IMR-90 (cell line): ENCODE measurements around the gene GSS. TPM values are rescaled to one million over a fixed set of nuclear protein-coding genes. Genes with fewer than 3 reads are reported as not detected.

Experiments used
- ATAC-seq: fragments of 200-7000 bp; cut with Tn5 transposase; 2 replicates; pipeline ENCODE4 v1.9.1; 2020; ENCODE audit warnings: low read depth, mild to moderate bottlenecking, moderate library complexity
- BruUV-seq: library from RNA; stranded (reverse); fragments of 400-500 nt; replicated peaks from 2 replicates; lab custom pipeline; 2021; lab: Mats Ljungman, UMichigan
- CTCF ChIA-PET: fragments of 300-600 bp; formaldehyde crosslinking; extraction: SDS; loops from one replicate; lab custom pipeline; 2021; ENCODE audit warnings: antibody characterized with exemption; lab: Yijun Ruan, JAX
- POLR2A ChIA-PET: fragments of 300-600 bp; sonication (Branson Sonifier 250); formaldehyde crosslinking; loops from one replicate; lab custom pipeline; 2022; ENCODE audit warnings: antibody characterized with exemption; ENCODE audit not compliant: unreplicated experiment; lab: Charles Lee
- DNase-seq: peaks from one replicate; pipeline ENCODE4 v3.0.0; 2013
- H2AFZ ChIP-seq: replicated peaks from 2 replicates; pipeline ENCODE3; 2013; ENCODE audit warnings: low read length, mild to moderate bottlenecking; ENCODE audit not compliant: poor library complexity
- H2AK5ac ChIP-seq: 2 replicates; pipeline ENCODE4 v1.6.1; 2013; ENCODE audit warnings: low read depth, low read length, inconsistent platforms
- H2AK9ac ChIP-seq: replicated peaks from 2 replicates; pipeline ENCODE3; 2013; ENCODE audit warnings: mild to moderate bottlenecking, low read depth, low read length, moderate library complexity; ENCODE audit not compliant: poor library complexity
- H2BK120ac ChIP-seq: 2 replicates; pipeline ENCODE4 v1.6.1; 2013; ENCODE audit warnings: low read depth, low read length, inconsistent platforms
- H2BK15ac ChIP-seq: 3 replicates; pipeline ENCODE4 v1.6.1; 2013; ENCODE audit warnings: low read depth, low read length, inconsistent platforms
- H2BK20ac ChIP-seq: 2 replicates; pipeline ENCODE4 v1.6.1; 2013; ENCODE audit warnings: low read depth, mild to moderate bottlenecking, inconsistent platforms, low read length, moderate library complexity
- H2BK5ac ChIP-seq: 2 replicates; pipeline ENCODE4 v1.6.1; 2013; ENCODE audit warnings: mild to moderate bottlenecking, low read depth, low read length, inconsistent platforms; ENCODE audit not compliant: poor library complexity, severe bottlenecking
- H3K14ac ChIP-seq: replicated peaks from 2 replicates; pipeline ENCODE4 v1.6.1; 2013; ENCODE audit warnings: low read depth, low read length, inconsistent platforms
- H3K18ac ChIP-seq: 2 replicates; pipeline ENCODE4 v1.6.1; 2013; ENCODE audit warnings: low read depth, low read length, control low read depth
- H3K23ac ChIP-seq: 2 replicates; pipeline ENCODE4 v1.6.1; 2013; ENCODE audit warnings: low read depth, low read length, inconsistent platforms
- H3K27ac ChIP-seq: 2 replicates; pipeline ENCODE4 v1.5.1; 2013; ENCODE audit warnings: mild to moderate bottlenecking, control low read depth, low read length; ENCODE audit not compliant: insufficient read depth
- H3K27me3 ChIP-seq: 2 replicates; pipeline ENCODE4 v1.6.1; 2013; ENCODE audit warnings: low read length; ENCODE audit not compliant: control insufficient read depth, insufficient read depth
- H3K36me3 ChIP-seq: 2 replicates; pipeline ENCODE4 v1.6.1; 2013; ENCODE audit warnings: low read length, mixed read lengths; ENCODE audit not compliant: control insufficient read depth, insufficient read depth
- H3K4ac ChIP-seq: 2 replicates; pipeline ENCODE4 v1.6.1; 2013; ENCODE audit warnings: low read depth, low read length, inconsistent platforms
- H3K4me1 ChIP-seq: 2 replicates; pipeline ENCODE4 v1.6.1; 2013; ENCODE audit warnings: low read length, mixed read lengths; ENCODE audit not compliant: control insufficient read depth, insufficient read depth
- H3K4me2 ChIP-seq: 2 replicates; pipeline ENCODE4 v1.6.1; 2013; ENCODE audit warnings: low read depth, mild to moderate bottlenecking, control low read depth, low read length, moderate library complexity
- H3K4me3 ChIP-seq: 2 replicates; pipeline ENCODE4 v1.5.1; 2013; ENCODE audit warnings: low read depth, mild to moderate bottlenecking, control low read depth, low read length, moderate library complexity; ENCODE audit not compliant: insufficient read depth
- H3K56ac ChIP-seq: 2 replicates; pipeline ENCODE4 v1.6.1; 2013; ENCODE audit warnings: low read length, inconsistent platforms; ENCODE audit not compliant: insufficient read depth; ENCODE audit errors: extremely low read depth
- H3K79me1 ChIP-seq, 2 experiments: 2 replicates each; pipeline ENCODE4 v1.6.1; 2013; ENCODE audit warnings: low read length in 2 of 2, inconsistent platforms in 1 of 2, low read depth in 1 of 2
- H3K9ac ChIP-seq: 2 replicates; pipeline ENCODE4 v1.6.1; 2013; ENCODE audit warnings: low read depth, low read length, control low read depth
- H3K9me1 ChIP-seq: 2 replicates; pipeline ENCODE4 v1.6.1; 2013; ENCODE audit warnings: low read length, inconsistent platforms; ENCODE audit not compliant: insufficient read depth
- H3K9me3 ChIP-seq: 2 replicates; pipeline ENCODE4 v1.6.1; 2013; ENCODE audit warnings: low read length; ENCODE audit not compliant: control insufficient read depth, insufficient read depth
- H4K20me1 ChIP-seq: 2 replicates; pipeline ENCODE4 v1.6.1; 2013; ENCODE audit warnings: low read length, inconsistent platforms; ENCODE audit not compliant: insufficient read depth
- H4K5ac ChIP-seq: 2 replicates; pipeline ENCODE4 v1.6.1; 2013; ENCODE audit warnings: mild to moderate bottlenecking, low read depth, low read length, control low read depth
- H4K8ac ChIP-seq, 2 experiments: 2 replicates each; pipeline ENCODE4 v1.6.1; 2013; ENCODE audit warnings: low read depth in 2 of 2, low read length in 2 of 2, control low read depth in 1 of 2, inconsistent platforms in 1 of 2
- H4K91ac ChIP-seq: 2 replicates; pipeline ENCODE4 v1.6.1; 2013; ENCODE audit warnings: low read depth, low read length, inconsistent platforms; ENCODE audit not compliant: insufficient read depth
- BHLHE40 ChIP-seq: fragments of 150-350 bp; IDR thresholded peaks from 2 replicates; pipeline ENCODE4 v1.6.1; 2016; ENCODE audit warnings: mild to moderate bottlenecking, low read depth, low read length
- CEBPB ChIP-seq: IDR thresholded peaks from 2 replicates; pipeline ENCODE4 v1.6.1; 2012; ENCODE audit warnings: low read depth, low read length, improper control_type of control experiment
- CHD1 ChIP-seq: IDR thresholded peaks from 2 replicates; pipeline ENCODE4 v1.6.1; 2012; ENCODE audit warnings: low read depth, low read length, improper control_type of control experiment
- FOS ChIP-seq: fragments of 150-350 bp; IDR thresholded peaks from 2 replicates; pipeline ENCODE4 v1.6.1; 2016; ENCODE audit warnings: low read depth, low read length
- MAZ ChIP-seq: IDR thresholded peaks from 2 replicates; pipeline ENCODE4 v1.6.1; 2012; ENCODE audit warnings: low read depth, mild to moderate bottlenecking, low read length, improper control_type of control experiment, moderate library complexity, borderline replicate concordance
- MXI1 ChIP-seq: IDR thresholded peaks from 2 replicates; pipeline ENCODE4 v1.6.1; 2012; ENCODE audit warnings: low read depth, mild to moderate bottlenecking, low read length, moderate library complexity, borderline replicate concordance
- NFE2L2 ChIP-seq: fragments of 150-350 bp; IDR thresholded peaks from 2 replicates; pipeline ENCODE4 v1.6.1; 2016; ENCODE audit warnings: low read depth, mild to moderate bottlenecking, low read length
- POLR2A ChIP-seq: IDR thresholded peaks from 2 replicates; pipeline ENCODE4 v1.6.1; 2012; ENCODE audit warnings: mild to moderate bottlenecking, low read depth, low read length
- RCOR1 ChIP-seq: IDR thresholded peaks from 2 replicates; pipeline ENCODE4 v1.6.1; 2012; ENCODE audit warnings: mild to moderate bottlenecking, low read length, improper control_type of control experiment; ENCODE audit not compliant: insufficient replicate concordance
- RFX5 ChIP-seq: IDR thresholded peaks from 2 replicates; pipeline ENCODE4 v1.8.0; 2012; ENCODE audit warnings: low read depth, mild to moderate bottlenecking, low read length, moderate library complexity
- SMC3 ChIP-seq: fragments of 150-350 bp; IDR thresholded peaks from 2 replicates; pipeline ENCODE4 v1.6.1; 2016; ENCODE audit warnings: low read depth, mild to moderate bottlenecking, antibody characterized with exemption, low read length, moderate library complexity
- WGBS, 2 experiments: methylation state at CpG; one replicate each; pipeline versions ENCODE4 v1.1.5 to v1.1.7; 2013; ENCODE audit warnings: missing lambda C conversion rate in 2 of 2; ENCODE audit not compliant: insufficient read length in 1 of 2; ENCODE audit errors: extremely low coverage in 2 of 2; 5-methylcytosine and 5-hydroxymethylcytosine counted together
- dilution Hi-C: fragments of 300-500 bp; cut with HindIII; formaldehyde crosslinking; loops from one replicate; pipeline ENCODE4 v1.14.3; 2018; ENCODE audit warnings: low sequenced_read_pairs; ENCODE audit not compliant: unreplicated experiment
- in situ Hi-C: fragments of 300-500 bp; cut with MboI; formaldehyde crosslinking; loops from 3 replicates; pipeline ENCODE4 v1.14.3; 2019; ENCODE audit warnings: low sequenced_read_pairs, inconsistent platforms, mixed read lengths
- intact Hi-C: fragments of 100-400 bp; cut with micrococcal nuclease; formaldehyde crosslinking; loops from 2 replicates; pipeline ENCODE4 v1.10.0; 2022
- polyA plus RNA-seq, 3 experiments: library from polyadenylated mRNA; depleted of rRNA; stranded (reverse); fragments of >200 nt; gene quantifications; 2 replicates each; pipeline ENCODE4 v1.2.3, GENCODE V29; 2012; ENCODE audit warnings: low replicate concordance in 1 of 3
- total RNA-seq: library from RNA; depleted of rRNA; stranded (reverse); fragments of >200 nt; gene quantifications from 2 replicates; pipeline ENCODE4 v1.2.3, GENCODE V29; 2012
- TF ChIP-seq, protein P1 (sequence below): fragments of 150-350 bp; IDR thresholded peaks from 2 replicates; pipeline ENCODE4 v1.6.1; 2017; ENCODE audit warnings: mild to moderate bottlenecking, antibody characterized with exemption, low read length, low read depth
- TF ChIP-seq, protein P2 (sequence below): conservative IDR thresholded peaks from 2 replicates; pipeline ENCODE4 v1.5.1; 2012; ENCODE audit warnings: mild to moderate bottlenecking, low read depth, low read length, improper control_type of control experiment
- TF ChIP-seq, protein P3 (sequence below): fragments of 150-350 bp; IDR thresholded peaks from 2 replicates; pipeline ENCODE4 v1.6.1; 2016; ENCODE audit warnings: low read depth, mild to moderate bottlenecking, low read length, moderate library complexity, borderline replicate concordance

GSS gene
- total and polyA plus RNA-seq, 2 of the 4 experiments (the other 2 are of a cell fraction) = 73.7 to 90.0 TPM

DNA sequence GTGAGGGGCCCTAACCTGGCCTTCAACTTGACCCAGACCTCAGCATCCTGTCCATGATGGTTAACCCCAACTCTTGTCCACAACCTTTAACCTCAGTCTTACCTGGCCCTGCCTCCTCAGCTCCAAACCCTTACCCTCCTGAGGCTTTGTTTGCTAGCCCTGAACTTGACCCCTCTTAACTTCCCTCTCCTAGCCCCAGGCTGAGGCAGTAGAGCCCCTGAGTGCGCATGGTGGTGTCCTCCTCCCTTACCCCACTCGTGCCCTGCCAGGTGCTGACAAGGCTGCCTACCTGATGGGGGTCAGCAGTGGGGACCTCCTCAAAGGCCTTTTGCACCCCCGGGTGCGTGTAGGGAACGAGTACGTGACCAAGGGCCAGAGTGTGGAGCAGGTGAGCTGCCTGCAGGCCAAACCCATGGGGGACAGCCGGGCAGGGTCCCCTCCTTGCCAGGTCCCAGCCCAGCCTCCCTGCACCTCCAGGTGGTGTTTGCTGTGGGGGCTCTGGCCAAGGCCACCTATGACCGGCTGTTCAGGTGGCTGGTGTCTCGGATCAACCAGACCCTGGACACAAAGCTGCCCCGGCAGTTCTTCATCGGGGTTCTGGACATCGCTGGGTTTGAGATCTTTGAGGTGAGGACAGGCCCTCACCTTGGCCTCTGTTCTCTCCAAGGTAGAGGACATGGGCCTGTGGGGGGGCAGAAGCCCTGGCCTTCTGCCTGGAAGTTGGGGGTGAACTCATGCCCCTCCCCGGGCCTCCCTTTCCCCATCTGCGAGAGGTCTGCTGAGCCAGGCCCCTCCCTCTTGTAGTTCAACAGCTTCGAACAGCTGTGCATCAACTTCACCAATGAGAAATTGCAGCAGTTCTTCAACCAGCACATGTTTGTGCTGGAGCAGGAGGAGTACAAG, 31.9 kb upstream of the GSS start:
- H3K18ac ChIP-seq = no peak overlapping the region
- H4K8ac ChIP-seq = no peak overlapping the region
- no peaks in the 10 kb centered on the region for H3K9me3 ChIP-seq
- no TSS peak for BruUV-seq
- ATAC-seq = no peak
- no peak overlapping the region for H2AK5ac ChIP-seq
- no peak overlapping the region for H2BK20ac ChIP-seq
- H3K4me2 ChIP-seq = no peak overlapping the region
- CTCF ChIA-PET = no interaction called here
- H3K36me3 ChIP-seq = 0 out of 2 replicates have a peak, but pooled peaks cover 1% of the 10 kb centered on the region
- DNase-seq = no peak
- H3K27me3 ChIP-seq = peaks cover 31% of the 10 kb centered on the region
- no peak overlapping the region for H3K4me3 ChIP-seq
- H4K5ac ChIP-seq = no peak overlapping the region
- H3K27ac ChIP-seq = no peak overlapping the region
- H2BK15ac ChIP-seq = no peak overlapping the region
- in situ Hi-C loops = no loop called here
- H2AFZ ChIP-seq = no peak overlapping the region
- no peak overlapping the region for H3K23ac ChIP-seq
- POLR2A ChIA-PET = no interaction called here
- no peaks in the 10 kb centered on the region; a peak in 1 of 4 replicates for H3K79me1 ChIP-seq
- no peak overlapping the region for H3K9ac ChIP-seq
- H3K14ac ChIP-seq = no peak overlapping the region; the same call in 1 of the 2 replicates
- no peak overlapping the region for H3K4ac ChIP-seq
- peaks cover 13% of the 10 kb centered on the region for H3K9me1 ChIP-seq
- H4K91ac ChIP-seq = no peak overlapping the region
- H2BK5ac ChIP-seq = no peak overlapping the region
- dilution Hi-C loops = no loop called here
- WGBS, 2 experiments = 92% methylated on average over 7 of the region's 15 CpGs; no CpG with 5 or more reads in 1 of the 2 experiments
- H2BK120ac ChIP-seq = no peak overlapping the region
- intact Hi-C loops = no loop called here
- no peak overlapping the region for H3K56ac ChIP-seq
- no peaks in the 10 kb centered on the region for H3K4me1 ChIP-seq
- no peak overlapping the region for H2AK9ac ChIP-seq
- peaks cover 4% of the 10 kb centered on the region for H4K20me1 ChIP-seq
- TF ChIP-seq RFX5 (no peak), SMC3 (no peak), FOS (no peak), CHD1 (no peak), POLR2A (no peak), CEBPB (no peak), BHLHE40 (no peak), NFE2L2 (no peak), RCOR1 (no peak), MAZ (no peak), MXI1 (no peak)
- TF ChIP-seq, protein P1, sequence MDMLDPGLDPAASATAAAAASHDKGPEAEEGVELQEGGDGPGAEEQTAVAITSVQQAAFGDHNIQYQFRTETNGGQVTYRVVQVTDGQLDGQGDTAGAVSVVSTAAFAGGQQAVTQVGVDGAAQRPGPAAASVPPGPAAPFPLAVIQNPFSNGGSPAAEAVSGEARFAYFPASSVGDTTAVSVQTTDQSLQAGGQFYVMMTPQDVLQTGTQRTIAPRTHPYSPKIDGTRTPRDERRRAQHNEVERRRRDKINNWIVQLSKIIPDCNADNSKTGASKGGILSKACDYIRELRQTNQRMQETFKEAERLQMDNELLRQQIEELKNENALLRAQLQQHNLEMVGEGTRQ = no peak
- TF ChIP-seq, protein P2, sequence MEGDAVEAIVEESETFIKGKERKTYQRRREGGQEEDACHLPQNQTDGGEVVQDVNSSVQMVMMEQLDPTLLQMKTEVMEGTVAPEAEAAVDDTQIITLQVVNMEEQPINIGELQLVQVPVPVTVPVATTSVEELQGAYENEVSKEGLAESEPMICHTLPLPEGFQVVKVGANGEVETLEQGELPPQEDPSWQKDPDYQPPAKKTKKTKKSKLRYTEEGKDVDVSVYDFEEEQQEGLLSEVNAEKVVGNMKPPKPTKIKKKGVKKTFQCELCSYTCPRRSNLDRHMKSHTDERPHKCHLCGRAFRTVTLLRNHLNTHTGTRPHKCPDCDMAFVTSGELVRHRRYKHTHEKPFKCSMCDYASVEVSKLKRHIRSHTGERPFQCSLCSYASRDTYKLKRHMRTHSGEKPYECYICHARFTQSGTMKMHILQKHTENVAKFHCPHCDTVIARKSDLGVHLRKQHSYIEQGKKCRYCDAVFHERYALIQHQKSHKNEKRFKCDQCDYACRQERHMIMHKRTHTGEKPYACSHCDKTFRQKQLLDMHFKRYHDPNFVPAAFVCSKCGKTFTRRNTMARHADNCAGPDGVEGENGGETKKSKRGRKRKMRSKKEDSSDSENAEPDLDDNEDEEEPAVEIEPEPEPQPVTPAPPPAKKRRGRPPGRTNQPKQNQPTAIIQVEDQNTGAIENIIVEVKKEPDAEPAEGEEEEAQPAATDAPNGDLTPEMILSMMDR = no peak
- TF ChIP-seq, protein P3, sequence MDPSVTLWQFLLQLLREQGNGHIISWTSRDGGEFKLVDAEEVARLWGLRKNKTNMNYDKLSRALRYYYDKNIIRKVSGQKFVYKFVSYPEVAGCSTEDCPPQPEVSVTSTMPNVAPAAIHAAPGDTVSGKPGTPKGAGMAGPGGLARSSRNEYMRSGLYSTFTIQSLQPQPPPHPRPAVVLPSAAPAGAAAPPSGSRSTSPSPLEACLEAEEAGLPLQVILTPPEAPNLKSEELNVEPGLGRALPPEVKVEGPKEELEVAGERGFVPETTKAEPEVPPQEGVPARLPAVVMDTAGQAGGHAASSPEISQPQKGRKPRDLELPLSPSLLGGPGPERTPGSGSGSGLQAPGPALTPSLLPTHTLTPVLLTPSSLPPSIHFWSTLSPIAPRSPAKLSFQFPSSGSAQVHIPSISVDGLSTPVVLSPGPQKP = no peak
